22Rv1 (cell line): ENCODE data around the gene ZBTB20.

Experiments
- ZFX ChIP-seq: fragments of 450-650 bp; IDR thresholded peaks from 2 replicates; pipeline ENCODE4 v1.6.1; 2017; ENCODE audit warnings: antibody characterized with exemption, borderline replicate concordance
- TF ChIP-seq, protein P1 (sequence below): fragments of 450-650 bp; IDR thresholded peaks from 2 replicates; pipeline ENCODE4 v1.5.1; 2017; ENCODE audit warnings: mild to moderate bottlenecking

DNA sequence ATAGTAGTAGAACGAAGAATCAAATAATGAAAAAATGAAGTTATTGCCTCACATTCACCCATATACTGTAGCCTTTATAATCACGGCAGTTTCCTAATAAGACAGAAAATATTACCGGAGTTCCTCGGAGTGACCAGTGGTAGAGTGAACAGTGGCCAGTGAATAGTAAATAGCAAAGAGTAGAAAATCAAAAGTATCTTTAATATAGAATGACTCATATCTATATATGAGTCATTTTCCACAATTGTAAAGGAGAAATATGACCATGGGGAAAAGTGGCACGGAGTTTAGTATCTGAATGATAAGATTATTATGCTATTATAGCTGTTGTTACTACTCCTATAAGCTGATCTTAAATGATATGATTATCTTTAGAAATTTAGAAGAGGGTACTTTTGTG is 38.5 kb downstream of the ZBTB20 start:
- TF ChIP-seq, protein P1, sequence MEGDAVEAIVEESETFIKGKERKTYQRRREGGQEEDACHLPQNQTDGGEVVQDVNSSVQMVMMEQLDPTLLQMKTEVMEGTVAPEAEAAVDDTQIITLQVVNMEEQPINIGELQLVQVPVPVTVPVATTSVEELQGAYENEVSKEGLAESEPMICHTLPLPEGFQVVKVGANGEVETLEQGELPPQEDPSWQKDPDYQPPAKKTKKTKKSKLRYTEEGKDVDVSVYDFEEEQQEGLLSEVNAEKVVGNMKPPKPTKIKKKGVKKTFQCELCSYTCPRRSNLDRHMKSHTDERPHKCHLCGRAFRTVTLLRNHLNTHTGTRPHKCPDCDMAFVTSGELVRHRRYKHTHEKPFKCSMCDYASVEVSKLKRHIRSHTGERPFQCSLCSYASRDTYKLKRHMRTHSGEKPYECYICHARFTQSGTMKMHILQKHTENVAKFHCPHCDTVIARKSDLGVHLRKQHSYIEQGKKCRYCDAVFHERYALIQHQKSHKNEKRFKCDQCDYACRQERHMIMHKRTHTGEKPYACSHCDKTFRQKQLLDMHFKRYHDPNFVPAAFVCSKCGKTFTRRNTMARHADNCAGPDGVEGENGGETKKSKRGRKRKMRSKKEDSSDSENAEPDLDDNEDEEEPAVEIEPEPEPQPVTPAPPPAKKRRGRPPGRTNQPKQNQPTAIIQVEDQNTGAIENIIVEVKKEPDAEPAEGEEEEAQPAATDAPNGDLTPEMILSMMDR, result no peak
- TF ChIP-seq ZFX, result no peak
